Stimulated activated CD8-positive, alpha-beta memory T cell treated with anti-CD3 and anti-CD28 coated beads, Interleukin-2, amount 100 ng/mL, for 48 hours (primary cell): ENCODE data around the gene CHRNA7.
"Not testable (repeated sequence)": the region's sequence is repeated elsewhere in the genome, so short reads cannot be mapped to it uniquely, and the experiment has no call there.

ENCODE experiments used
- DNase-seq, 2 donors: peaks; one replicate each; pipeline ENCODE4 v3.0.0-alpha.2; 2020; ENCODE audit warnings: low read depth in 2 of 2

CHRNA7 gene

DNA sequence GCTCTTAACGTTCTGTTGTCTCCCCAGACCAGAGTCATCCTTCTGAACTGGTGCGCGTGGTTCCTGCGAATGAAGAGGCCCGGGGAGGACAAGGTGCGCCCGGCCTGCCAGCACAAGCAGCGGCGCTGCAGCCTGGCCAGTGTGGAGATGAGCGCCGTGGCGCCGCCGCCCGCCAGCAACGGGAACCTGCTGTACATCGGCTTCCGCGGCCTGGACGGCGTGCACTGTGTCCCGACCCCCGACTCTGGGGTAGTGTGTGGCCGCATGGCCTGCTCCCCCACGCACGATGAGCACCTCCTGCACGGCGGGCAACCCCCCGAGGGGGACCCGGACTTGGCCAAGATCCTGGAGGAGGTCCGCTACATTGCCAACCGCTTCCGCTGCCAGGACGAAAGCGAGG is 137.6 kb downstream of the CHRNA7 start:
- DNase-seq, result not testable (repeated sequence)

DNA sequence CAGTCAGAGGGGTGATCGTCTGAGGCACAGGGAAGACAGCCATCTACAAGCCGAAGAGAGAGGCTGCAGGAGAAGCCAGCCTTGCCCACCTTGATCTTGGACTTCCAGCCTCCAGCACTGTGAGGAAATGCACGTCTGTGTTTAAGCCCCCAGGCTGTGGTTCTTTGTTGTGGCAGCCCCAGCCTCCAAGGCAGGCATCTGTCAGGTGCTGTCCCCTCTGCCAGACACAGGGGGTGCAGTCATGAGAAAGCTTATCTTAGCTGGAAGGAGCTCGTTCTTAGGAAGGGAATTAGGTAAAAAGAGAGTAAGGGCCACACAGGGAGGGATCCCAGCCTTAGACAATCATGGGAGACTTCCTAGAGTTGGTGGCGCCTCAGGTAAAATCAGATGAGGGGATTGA is 150.3 kb downstream of the CHRNA7 start:
- DNase-seq, result not testable (repeated sequence)

DNA sequence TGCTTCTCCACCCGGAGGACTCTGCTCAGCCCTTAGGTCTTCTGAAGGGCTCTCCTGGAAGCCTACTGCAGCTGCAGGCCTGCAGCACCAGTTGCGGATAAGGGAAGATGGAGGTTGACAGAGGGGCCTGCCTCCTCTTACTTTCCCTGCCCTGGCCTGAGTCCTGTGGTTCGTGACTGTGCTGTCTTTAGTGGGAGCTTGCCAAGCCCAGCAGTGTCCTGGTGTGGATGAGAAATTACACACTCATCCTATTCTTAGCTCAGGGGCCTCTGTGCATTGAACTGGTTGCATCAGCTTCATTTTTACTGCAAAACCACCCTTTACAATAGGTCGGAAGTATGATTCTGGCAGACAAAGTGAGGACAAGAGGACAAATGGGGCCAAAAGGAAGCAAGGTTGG is 163.5 kb downstream of the CHRNA7 start:
- not testable (repeated sequence) for DNase-seq

DNA sequence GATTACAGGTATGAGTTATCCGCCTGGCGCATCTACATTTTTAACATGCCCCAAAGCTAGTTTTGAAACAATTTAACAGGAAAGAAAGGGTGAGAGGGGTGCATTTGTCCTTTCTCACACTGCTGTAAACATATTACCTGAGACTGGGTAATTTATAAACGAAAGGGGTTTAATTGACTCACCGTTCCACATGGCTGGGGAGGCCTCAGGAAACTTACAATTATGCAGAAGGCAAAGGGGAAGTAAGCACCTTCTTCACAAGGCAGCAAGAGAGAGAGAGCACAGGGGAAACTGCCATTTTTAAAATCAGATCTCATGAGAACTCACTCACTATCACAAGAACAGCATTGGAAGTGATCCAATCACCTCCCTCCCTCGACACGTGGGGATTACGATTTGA is 165.9 kb downstream of the CHRNA7 start:
- not testable (repeated sequence) for DNase-seq

DNA sequence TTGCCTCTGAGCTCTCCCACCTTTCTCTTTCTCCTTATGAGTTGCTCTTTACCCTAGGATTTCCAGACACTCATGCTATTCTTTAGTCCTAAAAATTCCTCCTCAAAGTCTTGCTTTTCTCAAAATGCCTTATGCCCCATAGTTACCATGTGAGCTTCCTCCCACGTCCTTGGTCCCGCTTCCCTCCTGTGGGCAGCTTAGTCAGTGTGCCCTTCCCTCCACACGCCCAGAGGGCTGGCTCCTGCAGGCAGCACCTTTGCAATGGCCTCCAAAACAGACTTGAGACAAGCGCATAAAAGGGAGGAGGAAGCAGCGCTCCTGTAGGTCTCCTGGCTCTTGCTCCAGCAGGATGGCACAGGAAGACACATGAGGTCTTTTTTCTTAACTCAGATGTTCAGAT is 168.6 kb downstream of the CHRNA7 start:
- not testable (repeated sequence) for DNase-seq

DNA sequence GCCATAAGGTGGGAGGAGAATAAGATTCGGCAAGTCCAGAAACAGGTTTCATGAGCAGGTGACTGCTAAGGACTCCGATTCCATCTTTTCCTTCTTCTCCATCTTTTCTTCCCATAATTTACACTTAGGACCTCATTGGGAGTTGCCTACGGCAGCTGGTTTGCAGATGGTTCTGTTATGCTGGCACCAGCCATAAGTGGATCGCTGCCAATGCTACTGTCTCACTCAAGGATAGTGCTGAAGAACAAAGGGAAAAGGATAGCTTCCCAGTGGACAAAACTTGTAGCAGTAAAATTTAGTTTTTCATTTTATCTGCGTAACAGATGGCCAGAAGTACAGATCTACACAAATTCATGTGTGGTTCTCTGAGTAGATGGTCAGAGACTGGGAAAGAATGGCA is 178.8 kb downstream of the CHRNA7 start:
- DNase-seq, result not testable (repeated sequence)

DNA sequence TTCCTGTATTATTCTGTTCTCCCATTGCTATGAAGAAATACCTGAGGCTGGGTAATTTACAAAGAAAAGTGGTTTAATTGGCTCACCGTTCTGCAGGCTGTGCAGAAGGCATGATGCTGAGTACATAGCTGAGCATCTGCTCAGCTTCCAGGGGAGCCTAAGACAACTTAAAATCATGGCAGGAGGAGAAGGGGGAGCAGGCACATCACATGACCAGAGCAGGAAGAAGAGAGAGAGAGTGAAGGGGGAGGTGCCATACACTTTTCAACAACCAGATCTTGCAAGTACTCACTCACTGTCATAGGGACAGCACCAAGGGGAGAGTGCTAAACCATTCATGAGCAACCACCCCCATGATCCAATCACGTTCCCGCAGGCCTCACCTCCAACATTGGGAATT is 188.4 kb downstream of the CHRNA7 start:
- no peak for DNase-seq
